Stimulated activated naive CD4-positive, alpha-beta T cell (primary cell): ENCODE data around the gene RER1.
A peak's percentile ranks its signal among the peaks of the same experiment; 100 is the strongest.
"Not testable (repeated sequence)": the region's sequence is repeated elsewhere in the genome, so short reads cannot be mapped to it uniquely, and the experiment has no call there.

ENCODE experiments used
- DNase-seq, 6 experiments: peaks; one replicate each; lab custom pipeline; 2025; lab: John Stamatoyannopoulos, UW

Gene RER1

DNA sequence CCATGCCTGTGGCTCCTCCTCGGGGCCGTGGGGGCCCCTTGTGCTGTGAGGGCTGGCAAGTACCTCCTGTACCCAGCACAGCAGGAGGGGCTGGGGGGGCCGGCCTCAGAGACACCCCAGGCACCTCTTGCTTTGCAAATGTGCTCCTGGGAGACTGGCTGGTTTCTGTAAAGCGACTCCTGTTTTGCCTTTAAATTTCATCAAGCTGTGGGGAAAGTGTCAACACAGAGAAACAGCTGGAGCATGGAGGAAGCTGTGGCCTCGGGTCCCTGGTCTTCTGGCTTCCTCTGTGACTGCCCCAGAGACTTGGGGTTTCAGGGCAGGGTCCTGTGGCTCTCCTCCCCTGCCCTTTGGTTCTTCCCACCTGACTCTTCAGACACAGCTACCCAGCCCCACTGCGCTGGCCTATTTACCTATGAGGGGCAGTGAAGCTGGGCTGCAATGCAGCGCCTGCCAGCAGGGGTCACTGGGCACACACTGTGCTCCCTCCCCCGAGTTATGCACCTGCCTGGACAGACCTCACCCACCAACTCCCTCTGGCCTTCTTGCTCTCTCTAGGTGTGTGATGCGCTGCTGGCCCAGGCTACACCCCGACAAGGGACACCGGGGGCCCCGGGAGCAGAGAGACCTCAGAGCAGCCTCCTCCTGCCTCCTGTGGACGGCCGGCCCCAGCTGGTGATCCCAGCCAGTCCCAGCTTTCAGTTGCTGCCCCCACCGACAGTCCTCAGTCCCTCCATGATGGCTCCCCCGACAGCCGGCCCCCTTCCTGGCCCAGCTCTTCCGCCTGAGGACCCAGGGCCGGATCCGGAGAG, 38.3 kb downstream of the RER1 start:
- no peak for DNase-seq

DNA sequence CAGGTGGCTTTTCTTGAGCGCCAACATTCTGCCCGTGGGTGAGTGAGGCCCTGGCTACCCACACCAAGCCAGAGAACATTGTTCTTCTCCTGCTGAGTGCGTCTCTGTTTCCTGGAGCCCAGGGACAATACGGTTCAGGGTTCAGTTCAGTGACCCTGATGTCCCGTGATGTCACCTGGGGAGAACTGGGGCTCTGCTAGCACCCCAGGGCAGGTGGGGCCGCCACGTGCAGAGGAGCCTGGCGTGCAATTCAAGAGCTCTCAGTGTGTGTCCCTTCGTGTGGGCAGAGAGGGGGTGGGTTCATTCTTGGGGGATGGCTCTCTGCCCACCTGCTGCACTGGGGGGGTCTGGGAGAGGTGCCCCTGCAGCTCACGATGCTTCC, 38.9 kb downstream of the RER1 start:
- DNase-seq = no peak

DNA sequence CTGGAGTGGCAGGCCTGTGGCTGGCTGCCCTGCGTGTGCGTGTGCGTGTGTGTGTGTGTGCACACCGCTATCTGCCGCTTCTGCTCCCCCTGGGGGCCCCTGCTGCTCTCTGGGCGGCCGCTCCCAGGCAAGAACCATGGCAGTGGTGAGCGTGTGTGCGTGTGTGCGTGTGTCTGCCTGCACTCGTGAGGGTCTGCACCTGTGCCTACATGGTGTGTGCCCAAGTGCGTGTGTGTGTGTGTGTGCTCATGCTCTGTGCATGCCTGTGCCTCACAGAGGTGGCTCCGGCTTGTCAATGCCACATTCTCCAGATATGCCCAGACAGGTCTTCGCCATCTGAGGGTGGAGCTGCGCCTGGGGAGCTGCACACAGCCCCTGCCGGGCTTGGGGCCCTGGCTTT, 39.5 kb downstream of the RER1 start:
- DNase-seq = no peak

DNA sequence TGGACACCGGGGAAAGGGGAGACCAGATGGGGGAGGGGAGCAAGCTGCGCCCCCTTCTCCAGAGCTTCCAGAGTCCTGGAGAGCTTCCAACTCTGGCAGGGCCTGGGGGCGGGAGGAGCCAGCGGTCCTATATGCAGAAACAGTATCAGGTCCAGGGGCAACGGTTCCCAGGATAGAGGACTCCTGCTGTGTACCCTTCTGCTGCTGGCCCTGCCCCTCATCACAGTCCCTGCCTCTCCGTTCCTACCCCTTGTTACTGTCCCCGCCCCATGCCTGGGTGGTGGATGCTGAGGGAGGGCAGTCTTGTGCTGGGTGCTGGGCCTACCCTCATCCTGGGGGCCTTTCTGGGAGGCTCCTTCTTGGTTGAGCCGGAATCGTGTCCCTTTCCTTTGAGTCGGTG, 39.9 kb downstream of the RER1 start:
- no peak for DNase-seq

DNA sequence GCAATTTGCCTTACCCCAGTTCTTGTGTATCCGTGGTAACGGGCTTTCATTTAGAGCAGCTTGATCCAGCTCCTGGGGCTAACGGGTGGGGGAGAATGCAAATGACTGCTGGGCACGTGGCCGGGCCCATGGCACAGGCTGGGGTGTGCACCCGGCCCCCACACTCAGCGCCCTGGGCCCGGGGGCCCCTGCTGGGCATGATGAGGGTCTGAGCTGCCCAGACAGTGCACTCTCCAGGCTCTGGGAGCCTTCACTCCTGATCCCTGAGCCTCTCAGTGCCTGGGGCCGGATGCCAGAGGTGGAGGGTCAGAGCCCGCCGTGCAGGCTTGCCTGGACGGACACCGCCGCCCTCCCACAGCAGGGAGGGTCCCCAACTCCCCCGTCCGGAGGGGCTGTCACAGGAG, 40.8 kb downstream of the RER1 start:
- DNase-seq = no peak

DNA sequence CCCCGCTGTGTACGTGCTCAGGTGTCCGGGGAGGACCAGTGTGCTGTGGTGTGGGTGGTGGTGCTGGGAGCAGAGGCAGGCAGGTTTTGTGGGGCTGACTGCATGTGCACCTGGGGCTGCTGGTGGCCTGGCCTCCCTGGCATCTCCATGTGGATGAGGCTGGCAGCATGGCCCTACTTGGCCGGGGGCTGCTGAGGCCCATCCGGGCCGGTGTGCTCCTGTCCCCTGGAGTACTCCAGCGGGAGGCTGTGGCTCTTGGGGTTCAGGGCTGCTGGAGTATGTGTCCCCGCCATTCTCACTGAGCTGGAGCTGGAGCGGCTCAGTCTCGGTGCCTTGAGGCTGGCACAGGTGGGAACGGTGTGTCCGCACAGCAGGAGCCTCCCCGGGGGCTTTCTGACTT, 41.6 kb downstream of the RER1 start:
- DNase-seq = no peak

DNA sequence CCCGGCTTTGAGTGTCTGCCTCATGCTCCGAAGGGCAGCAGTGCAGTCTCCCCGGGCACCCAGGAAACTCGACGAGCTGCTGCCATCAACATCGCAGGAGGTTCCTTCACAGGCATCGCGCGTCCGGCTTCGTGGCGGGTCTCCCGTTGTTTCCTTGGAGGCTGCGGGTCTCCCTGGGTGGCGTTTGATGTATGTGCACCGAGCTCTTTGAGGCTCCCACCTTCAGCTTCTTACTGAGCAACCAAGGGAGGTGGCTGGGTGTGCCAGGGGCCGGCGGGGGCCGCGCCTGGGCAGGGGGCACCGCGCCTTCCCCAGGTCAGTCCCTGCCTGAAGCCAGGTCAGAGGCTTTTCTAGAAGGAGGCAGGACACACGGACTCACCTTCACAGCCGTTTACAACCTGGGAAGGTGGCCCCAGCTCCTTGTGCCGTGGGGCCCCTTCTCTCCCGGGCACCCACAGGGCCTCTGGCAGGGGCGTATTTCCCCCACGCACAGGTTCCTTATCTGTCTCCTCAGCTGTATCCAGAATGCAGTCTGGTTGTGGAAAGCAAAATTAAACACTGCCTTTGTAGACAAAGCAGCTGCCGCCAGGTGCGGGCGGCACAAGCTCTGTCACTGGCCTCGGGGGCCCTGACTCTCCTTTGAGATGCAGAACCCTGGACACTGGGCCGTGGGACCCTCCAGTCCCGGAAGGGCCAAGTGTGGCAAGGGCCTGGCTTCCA, 42.5 kb downstream of the RER1 start:
- DNase-seq = no peak

DNA sequence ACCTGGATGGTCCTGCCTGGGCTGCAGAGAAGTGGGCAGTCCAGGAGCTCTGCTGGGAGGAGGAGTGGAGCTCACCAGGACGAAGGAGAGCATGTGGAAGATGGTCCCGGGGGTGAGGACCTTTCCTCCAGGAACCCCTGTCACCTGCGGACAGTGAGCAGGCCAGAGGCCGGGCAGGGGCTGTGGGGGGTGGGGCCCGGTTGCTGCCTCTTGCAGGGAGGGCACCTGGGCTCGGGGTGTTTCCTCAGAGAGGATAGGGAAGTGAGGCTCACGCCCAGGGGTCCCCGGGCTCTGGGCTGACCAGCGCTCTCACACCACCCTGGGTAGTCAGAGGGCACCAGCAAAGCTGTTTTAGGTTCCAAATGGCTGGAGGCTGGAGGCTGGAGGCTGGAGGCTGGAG, 43.5 kb downstream of the RER1 start:
- no peak for DNase-seq

DNA sequence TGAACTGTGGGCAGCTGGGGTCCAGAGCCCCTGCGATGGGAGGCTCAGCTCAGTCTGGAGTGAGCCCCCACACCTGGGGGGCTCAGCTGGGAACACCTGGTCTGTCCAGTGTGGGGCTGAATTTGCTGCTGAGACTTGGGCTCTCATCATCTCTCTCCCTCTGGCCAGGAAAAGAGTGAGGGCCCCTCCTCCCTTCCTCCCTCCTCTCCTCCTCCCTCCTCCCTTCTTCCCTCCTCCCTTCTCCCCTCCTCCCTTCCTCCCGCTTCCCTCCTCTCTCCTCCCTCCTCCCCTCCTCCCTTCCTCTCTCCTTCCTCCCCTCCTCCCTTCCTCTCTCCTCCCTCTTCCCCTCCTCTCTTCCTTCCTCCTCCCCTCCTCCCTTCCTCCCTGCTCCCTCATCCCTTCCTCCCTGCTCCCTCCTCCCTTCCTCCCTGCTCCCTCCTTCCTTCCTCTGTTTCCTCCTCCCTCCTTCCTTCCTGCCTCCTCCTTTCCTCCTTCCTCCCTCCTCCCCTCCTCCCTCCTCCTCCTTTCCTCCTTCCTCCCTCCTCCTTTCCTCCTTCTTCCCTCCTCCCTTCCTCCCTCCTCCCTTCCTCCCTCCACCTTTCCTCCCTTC, 44.2 kb downstream of the RER1 start:
- no peak for DNase-seq

DNA sequence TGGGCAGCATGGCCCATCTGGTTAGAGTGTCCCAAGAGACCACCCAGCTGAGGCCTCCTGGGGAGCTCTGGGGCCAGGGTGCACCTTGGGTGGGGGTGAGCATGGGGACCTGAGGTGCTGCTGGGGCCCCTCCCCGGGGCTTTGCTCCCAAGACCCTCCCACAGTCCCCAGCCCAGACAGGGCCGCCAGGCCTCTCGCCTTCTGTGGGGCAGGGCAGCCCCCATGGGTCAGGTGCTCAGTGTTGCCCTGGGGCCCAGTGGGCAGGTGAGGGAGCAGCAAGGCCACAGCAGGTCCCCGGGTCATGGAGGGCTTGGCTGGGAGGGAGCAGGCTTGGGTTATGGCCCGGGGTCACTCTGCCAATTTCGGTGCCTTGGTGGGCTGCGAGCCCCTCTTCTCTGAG, 45.2 kb downstream of the RER1 start:
- no peak for DNase-seq

DNA sequence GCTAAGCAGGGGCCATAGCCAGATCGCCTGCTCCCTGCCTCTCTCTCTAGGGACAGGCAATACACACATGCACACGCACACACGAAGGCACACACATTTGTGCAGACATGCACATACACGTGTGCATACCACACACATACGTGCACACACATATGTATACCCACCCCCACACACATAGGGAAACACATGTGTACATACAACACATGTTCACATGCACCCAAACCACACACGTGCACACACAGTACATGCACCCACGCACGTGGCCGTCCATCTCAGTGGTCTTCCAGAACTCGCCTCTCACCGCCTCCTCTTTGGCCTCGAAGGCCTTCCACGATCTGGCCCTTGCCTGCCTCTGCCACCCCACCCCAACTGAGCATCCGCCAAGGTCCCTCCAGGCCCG, 46.0 kb downstream of the RER1 start:
- DNase-seq = no peak

DNA sequence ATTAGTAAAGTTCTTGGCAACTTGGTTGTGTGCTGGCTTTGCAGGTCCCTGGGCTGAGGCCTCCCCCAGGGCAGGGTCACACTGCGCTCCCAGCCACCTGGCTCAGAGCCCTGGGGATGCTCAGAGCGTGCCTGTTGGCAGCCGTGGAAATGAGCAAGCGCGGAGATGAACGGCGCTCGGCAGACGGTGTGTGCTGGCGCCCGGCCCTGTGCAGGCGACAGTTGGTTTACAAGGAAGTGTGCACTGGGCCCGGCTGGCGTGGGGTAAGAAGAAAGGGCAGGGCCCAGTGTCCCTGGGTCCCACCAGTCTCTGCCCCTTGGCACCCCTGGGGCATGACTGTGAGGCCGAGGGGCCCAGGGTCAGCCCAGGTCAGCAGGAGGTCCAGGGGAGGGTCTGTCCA, 46.4 kb downstream of the RER1 start:
- no peak for DNase-seq

DNA sequence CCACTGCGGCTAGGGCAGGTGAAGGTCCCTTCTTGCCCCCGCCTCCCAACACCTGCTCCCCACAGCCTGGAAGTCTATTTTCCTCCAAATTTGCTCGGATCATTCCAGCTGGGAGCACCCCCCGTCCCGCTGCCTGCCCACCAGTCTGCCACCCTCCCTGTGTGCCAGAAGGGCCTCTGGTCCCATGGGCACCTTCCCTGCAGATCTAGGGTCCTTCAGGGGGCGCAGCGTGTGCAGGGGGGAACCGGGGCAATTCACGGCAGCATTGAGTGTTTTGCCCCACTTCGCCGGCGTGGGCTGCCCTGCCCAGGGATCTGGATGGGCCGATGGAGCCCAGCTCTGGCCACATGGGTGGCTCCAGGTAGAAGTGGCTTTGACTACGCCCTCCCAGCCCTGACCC, 47.0 kb downstream of the RER1 start:
- no peak for DNase-seq

DNA sequence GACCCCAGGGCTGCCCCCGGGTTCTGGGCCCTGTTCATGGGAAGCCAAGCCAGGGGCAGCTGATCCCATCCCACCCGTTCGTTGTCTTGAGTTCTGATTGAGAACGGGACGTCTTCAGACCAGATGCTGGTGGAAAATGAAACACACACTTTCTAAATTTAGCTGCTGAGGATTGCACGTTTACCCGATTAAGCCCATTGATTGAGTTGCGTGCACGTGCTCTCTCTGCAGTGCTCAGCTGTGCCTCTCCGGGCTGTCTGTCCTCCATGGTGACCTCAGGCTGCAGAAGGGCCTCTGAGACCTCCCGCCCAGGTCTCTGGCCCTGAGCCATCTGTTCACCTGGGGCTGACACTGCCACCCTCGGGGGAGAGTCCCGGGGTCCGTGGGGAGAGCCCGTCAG, 47.7 kb downstream of the RER1 start:
- DNase-seq = no peak

DNA sequence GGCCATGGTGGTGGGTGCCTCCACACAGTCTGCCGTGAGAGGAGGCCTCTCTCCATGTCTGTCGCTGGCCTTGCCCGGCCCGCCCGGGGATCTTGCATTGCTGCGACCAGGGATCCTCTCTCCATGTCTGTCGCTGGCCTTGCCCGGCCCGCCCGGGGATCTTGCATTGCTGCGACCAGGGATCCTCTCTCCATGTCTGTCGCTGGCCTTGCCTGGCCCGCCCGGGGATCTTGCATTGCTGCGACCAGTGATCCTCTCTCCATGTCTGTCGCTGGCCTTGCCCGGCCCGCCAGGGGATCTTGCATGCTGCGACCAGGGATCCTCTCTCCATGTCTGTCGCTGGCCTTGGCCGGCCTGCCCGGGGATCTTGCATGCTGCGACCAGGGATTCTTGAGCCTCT, 48.7 kb downstream of the RER1 start:
- not testable (repeated sequence) for DNase-seq

DNA sequence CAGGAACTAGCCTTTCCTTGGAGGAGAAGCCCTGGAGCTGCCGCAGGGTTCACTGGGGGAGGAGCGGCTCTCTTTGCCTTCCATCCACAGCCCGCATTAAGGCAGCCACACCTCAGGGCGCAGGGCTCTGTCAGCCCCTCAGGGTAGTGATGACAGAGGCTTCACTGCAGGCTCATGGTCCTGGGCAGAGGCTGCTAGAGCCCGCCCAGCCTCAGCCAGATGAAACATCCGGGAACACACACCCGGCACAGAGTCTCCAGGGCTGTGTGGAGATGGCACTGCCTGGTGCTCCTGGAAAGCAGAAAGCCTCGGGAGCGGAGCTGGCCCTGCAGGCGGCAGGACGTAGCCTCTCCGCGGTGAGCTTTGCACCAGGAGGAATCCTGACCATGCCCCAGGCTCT, 50.1 kb downstream of the RER1 start:
- DNase-seq = no peak

DNA sequence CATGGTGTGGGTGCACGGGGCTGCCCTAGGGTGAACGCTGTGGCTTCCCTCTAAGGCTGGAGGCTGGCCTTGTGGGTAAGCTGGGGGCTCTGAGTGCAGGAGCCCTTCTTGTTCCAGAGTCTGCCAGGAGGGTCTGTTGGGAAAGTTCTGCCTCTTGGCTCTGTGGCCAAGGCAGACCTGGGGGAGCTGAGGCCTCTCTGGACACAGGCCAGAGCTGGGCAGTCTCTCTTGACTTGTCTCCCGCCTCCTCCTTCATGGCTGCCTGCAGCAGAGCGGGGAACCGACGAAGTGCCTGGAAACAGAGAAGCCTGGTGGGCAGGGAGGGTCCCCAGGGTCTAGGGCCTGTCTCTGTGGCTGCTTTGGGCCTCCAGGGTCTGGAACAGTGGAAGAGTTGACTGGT, 51.0 kb downstream of the RER1 start:
- DNase-seq = peak in 2 of 6 experiments; percentile 38 to 47

DNA sequence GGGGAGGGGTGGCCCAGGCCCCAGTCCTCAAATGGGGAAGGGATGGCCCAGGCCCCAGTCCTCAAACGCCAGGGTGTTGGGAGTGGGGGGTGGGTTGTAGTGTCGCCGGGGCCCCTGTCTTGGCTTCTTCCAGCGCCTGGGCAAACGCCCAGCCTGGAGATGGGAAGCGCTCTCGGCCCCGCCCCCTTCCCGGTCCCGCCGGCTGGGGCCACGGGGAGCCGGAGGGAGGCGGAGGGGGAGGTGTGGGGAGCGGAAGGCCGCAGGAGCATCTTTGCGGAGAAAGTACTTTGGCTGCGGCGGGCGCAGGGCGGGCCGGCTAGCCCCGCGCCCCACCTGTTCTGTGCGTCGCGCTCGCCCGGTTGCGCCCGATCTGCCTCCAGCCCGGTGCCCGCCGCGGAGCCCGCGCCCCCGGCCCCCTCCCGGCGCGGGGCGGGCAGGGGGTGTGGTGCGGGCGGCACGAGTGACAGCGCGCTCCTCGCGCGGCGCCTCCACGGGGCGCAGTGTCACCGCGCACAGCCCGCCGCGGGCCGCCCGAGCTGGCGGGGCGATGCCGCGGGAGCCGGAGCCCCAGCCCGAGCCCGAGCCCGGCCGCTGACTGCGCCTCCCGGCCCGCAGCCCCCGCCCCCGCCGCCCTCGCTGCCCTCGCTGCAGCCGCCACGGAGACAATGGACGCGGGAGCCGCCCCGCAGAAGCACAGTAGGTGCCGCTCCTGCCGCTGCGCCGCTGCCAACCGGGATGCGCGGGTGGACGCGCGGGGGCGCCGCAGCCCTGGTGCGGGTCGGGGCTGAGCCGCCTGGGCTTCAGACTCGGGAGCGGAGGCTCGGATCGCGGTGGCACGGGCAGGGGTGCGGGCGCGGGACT, 51.9 kb downstream of the RER1 start:
- peak in 1 of 6 experiments; percentile 13 for DNase-seq

DNA sequence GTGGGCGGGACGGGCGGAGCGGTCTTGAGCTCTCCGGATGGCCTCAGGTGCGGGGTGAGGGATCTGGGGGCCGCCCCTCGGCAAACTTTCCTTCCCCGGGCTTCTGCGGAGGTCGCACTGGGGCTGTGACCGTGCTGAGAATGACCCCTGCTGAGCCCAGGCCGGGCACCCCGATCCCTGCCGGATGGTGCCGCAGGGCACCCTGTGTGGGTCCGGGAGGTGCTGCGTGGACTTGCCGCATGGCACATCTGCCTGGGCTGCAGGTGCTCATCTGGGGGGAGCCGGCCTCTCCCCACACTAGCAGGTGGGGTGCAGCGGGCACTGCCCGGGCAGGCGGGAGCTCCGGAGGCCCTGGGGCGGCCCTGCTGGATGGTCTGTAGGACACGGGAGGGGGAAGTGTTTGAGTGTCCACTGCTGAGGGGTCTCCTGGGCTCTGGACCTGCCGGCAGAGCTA, 52.5 kb downstream of the RER1 start:
- no peak for DNase-seq

DNA sequence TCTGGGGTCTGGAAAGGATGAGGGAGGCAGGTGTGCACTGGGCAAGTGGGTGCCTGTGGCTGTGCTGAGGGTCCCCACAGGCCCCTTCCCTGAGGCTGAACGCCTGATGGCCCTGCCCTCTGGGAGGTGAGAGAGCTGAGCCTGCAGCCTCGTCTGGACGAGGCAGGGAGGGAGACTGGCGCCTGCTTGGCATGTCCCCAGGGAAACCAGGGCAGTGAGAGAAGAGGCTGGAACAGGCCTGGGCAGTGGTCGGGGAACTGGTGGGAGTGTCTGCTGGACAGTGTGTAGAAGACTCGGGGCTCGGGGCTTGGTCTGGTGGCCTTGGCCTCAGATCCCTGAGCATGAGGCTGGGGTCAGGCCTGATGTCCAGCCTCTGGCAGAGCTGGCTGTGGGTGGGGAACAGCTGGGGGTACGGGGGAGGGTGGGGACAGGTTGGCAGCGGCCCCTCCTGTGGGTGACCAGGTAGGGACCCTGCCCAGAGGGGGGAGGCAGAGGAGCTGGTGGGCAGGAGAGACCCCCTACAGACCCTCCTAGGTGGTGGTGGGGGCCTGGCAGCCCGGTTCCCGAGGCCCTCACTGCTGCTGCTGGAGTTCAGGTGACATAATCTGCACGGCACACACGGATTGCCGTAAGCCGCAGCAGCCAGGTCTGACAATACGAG, 53.7 kb downstream of the RER1 start:
- no peak for DNase-seq

DNA sequence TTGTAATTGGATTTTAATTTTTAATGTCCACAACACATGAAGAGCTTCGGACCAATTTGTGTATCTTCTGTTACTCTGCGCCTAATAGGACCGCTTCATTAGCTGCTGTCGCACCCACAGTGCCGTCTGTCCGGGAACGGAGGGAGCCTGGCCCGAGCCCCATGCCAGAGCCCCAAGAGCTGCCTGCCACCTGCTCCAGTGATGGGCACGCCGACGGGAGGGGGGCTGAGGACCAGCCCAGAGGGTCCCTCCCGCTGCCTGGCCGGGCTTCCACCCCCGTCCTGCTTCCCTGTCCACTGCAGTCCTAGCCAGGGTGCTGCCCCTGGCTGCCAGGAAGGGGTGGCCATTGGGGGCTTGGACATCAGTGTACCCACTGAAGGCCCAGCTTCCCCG, 54.2 kb downstream of the RER1 start:
- DNase-seq = no peak

DNA sequence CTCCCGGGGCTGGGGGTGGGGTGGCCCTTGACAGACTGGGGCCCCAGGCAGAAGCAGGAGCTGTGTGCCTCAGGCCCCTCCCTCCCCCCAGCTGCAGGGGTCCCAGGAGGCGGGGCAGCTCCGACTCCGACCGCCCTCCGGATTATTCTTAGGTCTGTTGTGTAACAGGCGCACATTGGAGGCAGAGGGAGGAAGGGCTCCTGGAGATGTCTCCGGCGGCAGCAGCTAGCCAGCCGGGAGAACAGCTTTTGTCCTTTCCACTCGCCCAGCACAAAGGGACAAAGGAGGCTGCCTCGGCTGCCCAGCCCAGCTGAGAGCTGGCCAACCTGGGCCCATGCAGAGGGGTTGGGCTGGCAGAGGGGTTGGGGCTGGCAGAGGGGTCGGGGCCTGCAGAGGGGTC, 54.8 kb downstream of the RER1 start:
- no peak for DNase-seq
